Measurements from ENCODE around the gene NDOR1. TPM values are rescaled to one million over a fixed set of nuclear protein-coding genes. Genes with fewer than 3 reads are reported as not detected.
A peak's percentile ranks its signal among the peaks of the same experiment; 100 is the strongest.

Gene NDOR1
- total RNA-seq, 4 donors from 2014 or later: 8.1 to 18.6 (median 11.6) TPM

- WGBS, 2 donors: 77 to 81% methylated on average over 6 to 8 of the region's 14 CpGs
- TF ChIP-seq POLR2A (IDR thresholded peaks at IDR 0.05) (no peak), CTCF (IDR thresholded peaks at IDR 0.05) (no peak)
- no peak for DNase-seq (ENCODE audit: low spot score in 2 of 2)
- intact Hi-C loops (cut with DNase I; ENCODE audit: low total_unique reads): no loop called here
- no peak overlapping the region for H3K4me3 ChIP-seq (ENCODE audit: low read depth, poor library complexity, severe bottlenecking)
These were observed 15.6 kb downstream of the NDOR1 start for GRCh38 chr9:137221095-137221505.

- no peak for TF ChIP-seq CTCF (IDR thresholded peaks at IDR 0.05)
- no peak for TF ChIP-seq POLR2A (IDR thresholded peaks at IDR 0.05)
- H3K4me3 ChIP-seq (ENCODE audit: low read depth, poor library complexity, severe bottlenecking): no peak overlapping the region
- 21 to 27% methylated on average over 9 to 28 of the region's 61 CpGs for WGBS, 2 donors
- intact Hi-C loops (cut with DNase I; ENCODE audit: low total_unique reads): no loop called here
- DNase-seq (ENCODE audit: low spot score in 2 of 2): no peak
These were observed 16.1 kb downstream of the NDOR1 start for GRCh38 chr9:137221506-137222111.

GRCh38 chr9:137222190-137223077 is 16.9 kb downstream of the NDOR1 start, which contains the start of gene RNF208:
Gene RNF208 (minus strand): TSS chr9:137222240. CDS start chr9:137221212, 1,028 bp downstream.
- DNase-seq (ENCODE audit: low spot score in 2 of 2): no peak
- 5 to 10% methylated on average over 12 to 29 of the region's 88 CpGs for WGBS, 2 donors
- no peak for TF ChIP-seq POLR2A (IDR thresholded peaks at IDR 0.05)
- TF ChIP-seq CTCF (IDR thresholded peaks at IDR 0.05): no peak
- intact Hi-C loops (cut with DNase I; ENCODE audit: low total_unique reads): no loop called here
- H3K4me3 ChIP-seq (ENCODE audit: low read depth, poor library complexity, severe bottlenecking): peak within 1 kb of the TSS; percentile 27

GRCh38 chr9:137223078-137223970 is 17.8 kb downstream of the NDOR1 start:
- TF ChIP-seq POLR2A (IDR thresholded peaks at IDR 0.05): no peak
- no peak for TF ChIP-seq CTCF (IDR thresholded peaks at IDR 0.05)
- 1% methylated on average over 31 to 44 of the region's 63 CpGs for WGBS, 2 donors
- intact Hi-C loops (cut with DNase I; ENCODE audit: low total_unique reads): no loop called here

GRCh38 chr9:137224830-137225694 is 19.6 kb downstream of the NDOR1 start, which contains the start of gene CYSRT1:
Gene CYSRT1 (plus strand): TSS chr9:137225174. CDS start chr9:137225622, 448 bp downstream.
- DNase-seq (ENCODE audit: low spot score in 2 of 2): no peak
- TF ChIP-seq CTCF (IDR thresholded peaks at IDR 0.05) (no peak), POLR2A (IDR thresholded peaks at IDR 0.05) (no peak)
- no peak within 1 kb of the TSS for H3K4me3 ChIP-seq (ENCODE audit: low read depth, poor library complexity, severe bottlenecking)
- intact Hi-C loops (cut with DNase I; ENCODE audit: low total_unique reads): loop anchor here (5.0 kb wide), 1 partner anchor 108 kb away; no protein-coding TSS in a partner anchor
- 45 to 53% methylated on average over 4 to 16 of the region's 23 CpGs for WGBS, 2 donors

More at GRCh38 chr9:137223078-137223970, 17.8 kb downstream of the NDOR1 start:
- H3K4me3 ChIP-seq (ENCODE audit: low read depth, poor library complexity, severe bottlenecking): peak overlapping the region; percentile 48
- DNase-seq (ENCODE audit: low spot score in 2 of 2): peak; percentile 97 to 99
